Adrenal gland (tissue), 12 donors: Measurements from ENCODE around the gene RNF39. TPM values are rescaled to one million over a fixed set of nuclear protein-coding genes. Genes with fewer than 3 reads are reported as not detected.
A peak's percentile ranks its signal among the peaks of the same experiment; 100 is the strongest.

Experiments used
- DNase-seq, 7 donors: peaks; one replicate each; pipeline ENCODE4 v3.0.0-alpha.2; 2019 to 2020
- H3K27ac ChIP-seq, 5 donors: fragments of 200-600 bp; sonication (generic) in 4 of 5; 1 replicate in 3 of 5; 2 replicates in 2 of 5; pipeline versions ENCODE4 v1.5.1 to v1.8.0; 2016 to 2020; ENCODE audit warnings: mild to moderate bottlenecking in 1 of 5
- H3K27me3 ChIP-seq: fragments of 200-600 bp; 2 replicates; pipeline ENCODE4 v1.8.0; 2021
- H3K36me3 ChIP-seq, 2 donors: fragments of 200-600 bp; replicated peaks in 1 of 2; 1 replicate in 1 of 2; 2 replicates in 1 of 2; pipeline versions ENCODE4 v1.5.1 to v1.8.0; 2018 to 2022
- H3K4me1 ChIP-seq, 2 donors: fragments of 200-600 bp; replicated peaks in 1 of 2; 1 replicate in 1 of 2; 2 replicates in 1 of 2; pipeline versions ENCODE4 v1.5.1 to v1.8.0; 2018 to 2021
- H3K4me3 ChIP-seq, 4 donors: fragments of 200-600 bp; sonication (generic) in 3 of 4; one replicate each; pipeline ENCODE4 v1.5.1; 2016 to 2018
- H3K9me3 ChIP-seq, 3 donors: fragments of 200-600 bp; sonication (generic) in 1 of 3; replicated peaks in 1 of 3; 1 replicate in 2 of 3; 2 replicates in 1 of 3; pipeline versions ENCODE4 v1.5.1 to v1.8.0; 2016 to 2021
- CTCF ChIP-seq, 6 experiments: fragments of 450-650 bp in 4 of 6; fragments of 200-600 bp in 2 of 6; sonication (generic) in 1 of 6; IDR thresholded peaks; 1 replicate in 5 of 6; 2 replicates in 1 of 6; pipeline versions ENCODE4 v1.5.1 to v1.8.0; 2016 to 2021; ENCODE audit warnings: antibody characterized with exemption in 6 of 6, mild to moderate bottlenecking in 2 of 6, moderate library complexity in 1 of 6
- POLR2A ChIP-seq, 2 donors: fragments of 450-650 bp; IDR thresholded peaks; one replicate each; pipeline ENCODE4 v1.6.1; 2017; ENCODE audit warnings: antibody characterized with exemption in 2 of 2, mild to moderate bottlenecking in 2 of 2, moderate library complexity in 1 of 2
- WGBS, 4 donors: extraction: QIAGEN DNeasy Blood & Tissue Kit in 2 of 4; methylation state at CpG; one replicate each; pipeline versions ENCODE4 v1.1.5 to v1.1.7; 2013 to 2017; 5-methylcytosine and 5-hydroxymethylcytosine counted together
- intact Hi-C, 2 donors: fragments of 100-400 bp; cut with DNase I; formaldehyde crosslinking; loops; one replicate each; pipeline versions ENCODE4 v1.14.1 to v1.15.0; 2022 to 2023
- polyA plus RNA-seq, 3 donors: library from polyadenylated mRNA; stranded (reverse); fragments of 200-250 nt in 2 of 3; fragments of 350-450 nt in 1 of 3; fragmentation: Illumina TruSeq in 1 of 3; extraction: RNeasy Lipid Tissue Mini Kit (QIAGEN cat#74804) in 1 of 3; gene quantifications; one replicate each; pipeline ENCODE4 v1.2.3, GENCODE V29; 2013 to 2014
- total RNA-seq, 9 donors: library from RNA; depleted of rRNA in 4 of 9; stranded (reverse); fragments of >200 nt in 4 of 9; fragments of 120-200 nt in 1 of 9; fragmentation: NEBNext Ultra II Directional in 1 of 9; extraction: Animal tissue kit (Norgen Biotek cat#: 25700) in 1 of 9; gene quantifications; one replicate each; pipeline versions ENCODE4 v1.1.0 to v1.2.4, GENCODE V29; 2013 to 2023
- donor health status: healthy with polysubstance abuse.
- donor health status: Bipolar disorder and iron deficiency.
- donor health status: DM: yes; HTN: yes; CAD: no.
- donor health status: DM: no; HTN: no; CAD: no.
- donor health status: DM: no; HTN: no; CAD: no.
- donor health status: DM: yes; HTN: yes; CAD: no.

Gene RNF39
- total and polyA plus RNA-seq, 12 donors = 0.11 to 1.7 (median 0.55) TPM; not detected in 3

DNA sequence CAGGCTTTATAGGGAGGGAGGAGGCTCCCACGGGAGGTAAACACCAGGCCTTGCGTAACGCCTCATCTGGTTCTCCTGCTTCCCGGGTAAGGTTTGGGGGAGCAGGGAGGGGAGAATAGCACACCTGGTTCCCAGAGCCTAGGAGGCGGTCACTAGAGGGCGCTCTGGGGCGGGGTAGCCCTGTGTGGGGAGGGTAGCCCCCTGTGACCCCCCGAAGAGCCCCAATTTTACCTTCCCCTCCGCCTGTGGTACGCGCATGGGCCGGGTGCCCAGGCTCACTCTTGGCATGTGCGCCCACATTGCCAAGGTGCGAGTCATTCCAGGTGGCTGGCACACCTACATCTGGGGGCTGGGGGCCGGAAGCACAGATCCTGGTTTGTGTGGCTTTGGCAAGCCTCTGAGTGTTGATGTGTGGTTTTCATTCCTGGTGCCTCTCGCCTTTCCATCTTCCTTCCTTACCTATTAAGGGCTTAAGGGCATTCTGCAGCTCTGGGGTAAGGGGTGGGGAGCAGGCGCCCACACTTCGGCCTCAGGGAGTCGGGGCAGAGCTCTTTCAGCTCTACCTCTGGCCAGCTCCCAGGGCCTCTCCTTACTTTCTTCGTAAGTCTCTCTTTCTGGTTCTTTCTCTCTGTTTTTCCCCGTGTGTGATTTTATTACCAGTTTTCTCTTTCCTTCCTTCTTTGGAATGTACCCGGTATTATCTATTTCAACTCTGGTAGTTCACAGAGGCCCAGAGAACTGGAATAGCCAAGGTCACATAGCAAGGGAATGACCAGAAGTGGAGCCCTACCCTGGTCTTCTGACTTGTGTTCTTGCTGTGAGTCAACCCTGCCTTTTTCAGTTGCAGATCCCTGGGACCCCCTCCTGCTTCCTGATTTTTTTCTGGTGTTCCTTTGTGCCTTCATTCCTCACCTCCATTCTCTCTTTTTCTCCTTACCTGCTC lies 492 bp upstream of the RNF39 start:
- Histone ChIP-seq H3K36me3 (no peaks in the 10 kb centered on the region), H3K4me3 (peak overlapping the region in 1 of 4 donors; percentile 36), H3K4me1 (peaks cover 25 to 28% of the 10 kb centered on the region in 2 donors), H3K9me3 (no peaks in the 10 kb centered on the region), H3K27ac (peak overlapping the region; percentile 35 to 84 (median 64)), H3K27me3 (peaks cover 10% of the 10 kb centered on the region)
- 36 to 44% (median 41%) methylated on average over 12 to 22 of the region's 22 CpGs for WGBS, 4 donors
- peak in 1 of 2 donors; percentile 54 for TF ChIP-seq POLR2A (IDR thresholded peaks at IDR 0.05)
- peak in 4 of 6 experiments; percentile 13 to 29 (median 24) for TF ChIP-seq CTCF (IDR thresholded peaks at IDR 0.05)
- intact Hi-C loops = no loop called here
- DNase-seq = peak in 5 of 7 donors; percentile 55 to 71 (median 62)

GRCh38 chr6:30074331-30075093 lies 1.1 kb downstream of the RNF39 start:
- TF ChIP-seq POLR2A (IDR thresholded peaks at IDR 0.05) (no peak), CTCF (IDR thresholded peaks at IDR 0.05) (no peak)
- H3K36me3 ChIP-seq = peaks cover 0 to 5% of the 10 kb centered on the region in 2 donors
- peaks cover 25 to 31% of the 10 kb centered on the region in 2 donors for H3K4me1 ChIP-seq
- H3K9me3 ChIP-seq = no peaks in the 10 kb centered on the region
- DNase-seq = no peak
- 10 to 15% (median 12%) methylated on average over 35 to 37 of the region's 37 CpGs for WGBS, 4 donors
- H3K27ac ChIP-seq = no peak overlapping the region
- intact Hi-C loops = no loop called here
- peaks cover 10% of the 10 kb centered on the region for H3K27me3 ChIP-seq
- H3K4me3 ChIP-seq = peak overlapping the region in 1 of 4 donors; percentile 36

- WGBS, 4 donors = 57 to 67% (median 63%) methylated on average over 7 of the region's 7 CpGs
- H3K4me1 ChIP-seq = peaks cover 25 to 31% of the 10 kb centered on the region in 2 donors
- no peak for DNase-seq
- intact Hi-C loops = no loop called here
- peaks cover 10% of the 10 kb centered on the region for H3K27me3 ChIP-seq
- TF ChIP-seq POLR2A (IDR thresholded peaks at IDR 0.05) (no peak), CTCF (IDR thresholded peaks at IDR 0.05) (no peak)
- no peak overlapping the region for H3K27ac ChIP-seq
- H3K9me3 ChIP-seq = no peaks in the 10 kb centered on the region
- peaks cover 0 to 10% of the 10 kb centered on the region in 2 donors for H3K36me3 ChIP-seq
- H3K4me3 ChIP-seq = no peak overlapping the region
Observed at GRCh38 chr6:30073489-30074235, 1.9 kb downstream of the RNF39 start.
